Heart left ventricle (tissue), 13 donors: ENCODE results near the gene STUB1.

Source experiments
- CTCF ChIP-seq, 12 donors: fragments of 200-600 bp; sonication (generic) in 4 of 12; IDR thresholded peaks; one replicate each; pipeline versions ENCODE4 v1.5.0 to v1.8.0; 2018 to 2022; ENCODE audit warnings: antibody characterized with exemption in 12 of 12, mild to moderate bottlenecking in 5 of 12
- POLR2A ChIP-seq, 2 donors: fragments of 450-650 bp; IDR thresholded peaks; one replicate each; pipeline ENCODE4 v1.6.1; 2017; ENCODE audit warnings: antibody characterized with exemption in 2 of 2, mild to moderate bottlenecking in 2 of 2, moderate library complexity in 2 of 2
- donor health status: ischemic (EF 13 %, LVEDD 7.1; RV severe dilation, severe dysfunction).
- donor health status: DM: no; HTN: yes; CAD: no.
- donor health status: DM: no; HTN: no; CAD: no.
- donor health status: ischemic (EF 25% LVEDD 6.9; RV normal size, moderate dysfunction).
- donor health status: ischemic (EF 25% LVEDD 5.7; RV mildly dilated, moderate dysfunction).
- donor health status: ischemic (EF 35%, LVEDD 5.7; RV mildly dilated, moderate dysfunction).
- donor health status: nonischemic (EF 11% LVEDD 7.7; RV severe dilation, severe dysfunction).
- donor health status: DM: yes; HTN: yes; CAD: no.
- donor health status: PGD.
- donor health status: ischemic (EF 29% LVEDD 5.4; RV normal size, mild dysfunction).
- donor health status: nonischemic (EF 23%, LVEDD 6.1; RV moderate dilation, normal function).

DNA sequence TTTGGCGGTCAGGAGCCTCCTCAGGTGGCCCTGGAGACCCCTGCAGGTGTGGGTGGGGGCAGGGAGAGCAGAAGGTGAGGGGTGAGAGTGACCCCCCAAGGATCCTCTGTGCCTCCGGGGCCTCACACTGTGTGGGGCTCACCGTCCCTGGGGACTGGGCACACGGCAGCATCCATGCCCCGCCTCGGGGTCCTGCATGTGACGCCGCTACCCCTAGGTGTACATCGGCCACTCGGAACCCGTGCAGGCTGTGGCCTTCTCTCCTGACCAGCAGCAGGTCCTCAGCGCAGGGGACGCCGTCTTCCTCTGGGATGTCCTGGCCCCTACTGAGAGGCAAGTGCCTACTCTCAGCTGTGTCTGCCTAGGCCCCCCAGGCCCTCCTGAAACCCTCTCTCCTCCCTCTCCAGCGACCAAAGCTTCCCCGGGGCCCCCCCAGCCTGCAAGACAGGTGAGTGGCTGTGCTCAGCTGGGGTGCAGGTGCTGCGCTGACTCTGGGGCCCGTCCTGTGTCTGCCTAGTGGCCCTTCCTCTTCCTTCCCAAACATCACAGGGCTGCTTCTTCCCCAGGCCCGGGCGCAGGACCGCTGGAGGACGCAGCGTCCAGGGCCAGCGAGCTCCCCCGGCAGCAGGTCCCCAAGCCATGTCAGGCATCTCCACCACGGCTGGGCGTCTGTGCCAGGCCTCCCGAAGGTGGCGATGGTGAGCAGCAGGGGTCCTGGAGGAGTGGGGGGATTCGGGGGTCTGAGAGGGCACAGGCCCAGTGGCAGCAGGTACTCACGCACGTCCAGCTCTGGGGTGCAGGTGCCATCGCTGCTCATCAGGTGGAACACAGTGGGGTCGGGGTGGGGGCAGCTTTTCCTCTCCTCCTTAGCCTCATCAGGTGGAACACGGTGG lies 21.3 kb upstream of the STUB1 start:
- TF ChIP-seq CTCF (IDR thresholded peaks at IDR 0.05): no peak
- no peak for TF ChIP-seq POLR2A (IDR thresholded peaks at IDR 0.05)
